ENCODE results near the gene SLC35B4.

SLC35B4 gene

GRCh38 chr7:134284952-134285351 lies 31.8 kb downstream of the SLC35B4 start:
- Histone ChIP-seq H3K9me3 (ENCODE audit: insufficient read depth, low read length) (no peaks in the 10 kb centered on the region), H3K4me2 (ENCODE audit: low read length) (no peak overlapping the region), H2AFZ (ENCODE audit: low read depth, low read length) (no peak overlapping the region), H3K27ac (ENCODE audit: low read length) (no peak overlapping the region), H3K4me1 (ENCODE audit: low read length) (no peaks in the 10 kb centered on the region), H4K20me1 (ENCODE audit: insufficient read depth, low read length) (no peaks in the 10 kb centered on the region), H3K79me2 (ENCODE audit: low read length) (no peaks in the 10 kb centered on the region), H3K27me3 (ENCODE audit: low read depth, low read length) (0 out of 2 replicates have a peak, but pooled peaks cover under 1% of the 10 kb centered on the region), H3K9ac (ENCODE audit: low read length) (no peak overlapping the region), H3K36me3 (replicated peaks; ENCODE audit: low read depth, low read length) (no peaks in the 10 kb centered on the region), H3K4me3 (ENCODE audit: low read length) (no peak overlapping the region)
- no peak for TF ChIP-seq EZH2phosphoT487 (IDR thresholded peaks at IDR 0.05; ENCODE audit: low read depth)
- TF ChIP-seq, protein P1, sequence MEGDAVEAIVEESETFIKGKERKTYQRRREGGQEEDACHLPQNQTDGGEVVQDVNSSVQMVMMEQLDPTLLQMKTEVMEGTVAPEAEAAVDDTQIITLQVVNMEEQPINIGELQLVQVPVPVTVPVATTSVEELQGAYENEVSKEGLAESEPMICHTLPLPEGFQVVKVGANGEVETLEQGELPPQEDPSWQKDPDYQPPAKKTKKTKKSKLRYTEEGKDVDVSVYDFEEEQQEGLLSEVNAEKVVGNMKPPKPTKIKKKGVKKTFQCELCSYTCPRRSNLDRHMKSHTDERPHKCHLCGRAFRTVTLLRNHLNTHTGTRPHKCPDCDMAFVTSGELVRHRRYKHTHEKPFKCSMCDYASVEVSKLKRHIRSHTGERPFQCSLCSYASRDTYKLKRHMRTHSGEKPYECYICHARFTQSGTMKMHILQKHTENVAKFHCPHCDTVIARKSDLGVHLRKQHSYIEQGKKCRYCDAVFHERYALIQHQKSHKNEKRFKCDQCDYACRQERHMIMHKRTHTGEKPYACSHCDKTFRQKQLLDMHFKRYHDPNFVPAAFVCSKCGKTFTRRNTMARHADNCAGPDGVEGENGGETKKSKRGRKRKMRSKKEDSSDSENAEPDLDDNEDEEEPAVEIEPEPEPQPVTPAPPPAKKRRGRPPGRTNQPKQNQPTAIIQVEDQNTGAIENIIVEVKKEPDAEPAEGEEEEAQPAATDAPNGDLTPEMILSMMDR (IDR thresholded peaks at IDR 0.05; ENCODE audit: low read depth, low read length) = no peak

DNA sequence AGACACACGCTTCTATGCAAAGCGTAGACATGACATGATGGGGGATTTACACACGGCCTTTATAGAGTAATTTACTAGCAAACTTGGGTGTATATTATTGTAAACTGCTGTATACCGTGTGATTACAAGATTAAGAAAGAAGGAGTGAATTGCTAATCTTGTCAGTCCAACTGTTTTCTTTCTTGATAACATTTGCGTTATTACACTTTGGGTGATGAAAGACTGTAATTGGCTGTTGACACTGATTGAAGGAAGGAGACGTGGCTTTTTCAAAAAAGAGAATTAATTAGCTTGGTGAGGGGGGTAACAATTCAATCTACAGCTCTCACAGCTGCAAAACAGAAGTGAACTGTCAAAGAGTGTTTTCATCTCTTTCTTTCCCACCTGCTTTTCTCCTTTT lies 32.7 kb downstream of the SLC35B4 start:
- Histone ChIP-seq H3K4me2 (ENCODE audit: low read length) (no peak overlapping the region), H3K9me3 (ENCODE audit: insufficient read depth, low read length) (no peaks in the 10 kb centered on the region), H3K27ac (ENCODE audit: low read length) (no peak overlapping the region), H3K4me3 (ENCODE audit: low read length) (no peak overlapping the region), H2AFZ (ENCODE audit: low read depth, low read length) (no peak overlapping the region), H3K4me1 (ENCODE audit: low read length) (no peaks in the 10 kb centered on the region), H3K79me2 (ENCODE audit: low read length) (no peaks in the 10 kb centered on the region), H4K20me1 (ENCODE audit: insufficient read depth, low read length) (no peaks in the 10 kb centered on the region), H3K9ac (ENCODE audit: low read length) (no peak overlapping the region), H3K36me3 (replicated peaks; ENCODE audit: low read depth, low read length) (no peaks in the 10 kb centered on the region), H3K27me3 (ENCODE audit: low read depth, low read length) (peaks cover 2% of the 10 kb centered on the region; the same call in 1 of the 2 replicates)
- TF ChIP-seq, protein P1 (IDR thresholded peaks at IDR 0.05; ENCODE audit: low read depth, low read length) = no peak
- no peak for TF ChIP-seq EZH2phosphoT487 (IDR thresholded peaks at IDR 0.05; ENCODE audit: low read depth)

- H2AFZ ChIP-seq (ENCODE audit: low read depth, low read length) = no peak overlapping the region
- H3K36me3 ChIP-seq (replicated peaks; ENCODE audit: low read depth, low read length) = no peaks in the 10 kb centered on the region
- H3K9me3 ChIP-seq (ENCODE audit: insufficient read depth, low read length) = no peaks in the 10 kb centered on the region
- H3K27ac ChIP-seq (ENCODE audit: low read length) = no peak overlapping the region
- H3K4me2 ChIP-seq (ENCODE audit: low read length) = no peak overlapping the region
- no peak overlapping the region for H3K9ac ChIP-seq (ENCODE audit: low read length)
- no peak overlapping the region for H3K4me3 ChIP-seq (ENCODE audit: low read length)
- no peaks in the 10 kb centered on the region for H4K20me1 ChIP-seq (ENCODE audit: insufficient read depth, low read length)
- no peak for TF ChIP-seq EZH2phosphoT487 (IDR thresholded peaks at IDR 0.05; ENCODE audit: low read depth)
- TF ChIP-seq, protein P1 (IDR thresholded peaks at IDR 0.05; ENCODE audit: low read depth, low read length) = no peak
- no peaks in the 10 kb centered on the region for H3K79me2 ChIP-seq (ENCODE audit: low read length)
- H3K27me3 ChIP-seq (ENCODE audit: low read depth, low read length) = peaks cover 2% of the 10 kb centered on the region; the same call in 1 of the 2 replicates
- no peaks in the 10 kb centered on the region for H3K4me1 ChIP-seq (ENCODE audit: low read length)
Observed at GRCh38 chr7:134280508-134280907, 36.2 kb downstream of the SLC35B4 start.

DNA sequence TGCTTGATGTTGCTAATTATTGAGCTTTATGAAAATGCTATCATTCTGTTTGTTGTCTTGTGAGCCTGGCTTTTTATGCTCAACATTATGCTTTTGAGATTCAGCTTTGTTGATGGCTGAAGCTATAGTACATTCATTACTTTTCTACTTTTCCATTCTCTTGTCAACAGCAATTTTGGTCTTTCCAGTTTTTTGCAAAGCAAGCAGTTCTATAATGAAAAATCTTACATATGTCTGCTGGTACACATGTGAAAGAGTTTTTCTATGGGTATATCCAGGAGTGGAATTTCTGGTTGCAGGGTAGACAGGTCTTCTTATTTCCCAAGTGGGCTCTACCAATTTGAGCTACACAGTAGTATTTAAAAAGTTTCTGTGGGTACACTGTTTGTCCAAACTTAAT lies 36.8 kb downstream of the SLC35B4 start:
- TF ChIP-seq EZH2phosphoT487 (IDR thresholded peaks at IDR 0.05; ENCODE audit: low read depth) = no peak
- TF ChIP-seq, protein P1 (IDR thresholded peaks at IDR 0.05; ENCODE audit: low read depth, low read length) = no peak
- Histone ChIP-seq H3K79me2 (ENCODE audit: low read length) (no peaks in the 10 kb centered on the region), H3K9me3 (ENCODE audit: insufficient read depth, low read length) (no peaks in the 10 kb centered on the region), H3K4me3 (ENCODE audit: low read length) (no peak overlapping the region), H2AFZ (ENCODE audit: low read depth, low read length) (no peak overlapping the region), H4K20me1 (ENCODE audit: insufficient read depth, low read length) (no peaks in the 10 kb centered on the region), H3K27me3 (ENCODE audit: low read depth, low read length) (peaks cover 2% of the 10 kb centered on the region; the same call in 1 of the 2 replicates), H3K9ac (ENCODE audit: low read length) (no peak overlapping the region), H3K27ac (ENCODE audit: low read length) (no peak overlapping the region), H3K4me2 (ENCODE audit: low read length) (no peak overlapping the region), H3K36me3 (replicated peaks; ENCODE audit: low read depth, low read length) (no peaks in the 10 kb centered on the region), H3K4me1 (ENCODE audit: low read length) (no peaks in the 10 kb centered on the region)

Data from OCI-LY3 (cell line).